ENCODE results near the gene MIB1.

DNA sequence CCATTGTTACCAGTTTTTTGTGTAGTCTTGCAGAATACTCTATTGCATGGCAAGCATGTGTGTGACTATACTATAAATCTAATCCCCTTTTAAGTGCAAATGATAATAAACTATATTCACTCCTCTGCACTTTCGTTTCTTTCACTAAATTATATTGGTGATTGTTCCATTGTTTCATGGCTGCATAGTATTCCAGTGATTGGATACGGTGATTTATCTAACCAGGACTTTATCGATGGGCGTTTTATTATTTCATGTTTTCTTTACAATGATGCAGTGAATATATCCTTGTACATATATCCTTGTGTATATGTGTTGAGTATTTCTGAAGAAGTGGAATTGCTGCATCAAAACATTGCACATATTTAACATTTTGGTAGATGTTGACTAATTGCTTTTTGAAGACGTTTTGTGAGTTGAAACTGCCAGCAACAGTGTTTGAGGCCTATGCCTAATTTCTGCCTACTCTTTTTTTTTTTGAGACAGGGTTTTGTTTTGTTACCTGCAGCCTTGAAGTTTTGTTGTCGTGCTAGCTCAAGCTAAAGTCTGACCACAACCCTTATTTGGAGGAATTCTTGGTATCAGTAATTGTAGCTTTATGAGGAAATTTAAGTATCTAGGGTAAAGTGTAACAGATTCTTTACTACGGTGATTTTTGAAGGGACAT is 2.7 kb downstream of the MIB1 start:
- TF ChIP-seq, protein P1, sequence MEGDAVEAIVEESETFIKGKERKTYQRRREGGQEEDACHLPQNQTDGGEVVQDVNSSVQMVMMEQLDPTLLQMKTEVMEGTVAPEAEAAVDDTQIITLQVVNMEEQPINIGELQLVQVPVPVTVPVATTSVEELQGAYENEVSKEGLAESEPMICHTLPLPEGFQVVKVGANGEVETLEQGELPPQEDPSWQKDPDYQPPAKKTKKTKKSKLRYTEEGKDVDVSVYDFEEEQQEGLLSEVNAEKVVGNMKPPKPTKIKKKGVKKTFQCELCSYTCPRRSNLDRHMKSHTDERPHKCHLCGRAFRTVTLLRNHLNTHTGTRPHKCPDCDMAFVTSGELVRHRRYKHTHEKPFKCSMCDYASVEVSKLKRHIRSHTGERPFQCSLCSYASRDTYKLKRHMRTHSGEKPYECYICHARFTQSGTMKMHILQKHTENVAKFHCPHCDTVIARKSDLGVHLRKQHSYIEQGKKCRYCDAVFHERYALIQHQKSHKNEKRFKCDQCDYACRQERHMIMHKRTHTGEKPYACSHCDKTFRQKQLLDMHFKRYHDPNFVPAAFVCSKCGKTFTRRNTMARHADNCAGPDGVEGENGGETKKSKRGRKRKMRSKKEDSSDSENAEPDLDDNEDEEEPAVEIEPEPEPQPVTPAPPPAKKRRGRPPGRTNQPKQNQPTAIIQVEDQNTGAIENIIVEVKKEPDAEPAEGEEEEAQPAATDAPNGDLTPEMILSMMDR (IDR thresholded peaks at IDR 0.05 in 2 of 3, conservative IDR thresholded peaks at IDR 0.05 in 1 of 3; ENCODE audit: control insufficient read depth in 2 of 3, extremely low read depth in 1 of 3, insufficient read depth in 1 of 3, low read depth in 3 of 3, low read length in 3 of 3) = no peak
- TF ChIP-seq CHD4 (IDR thresholded peaks at IDR 0.05) (no peak), SRF (IDR thresholded peaks at IDR 0.05; ENCODE audit: low read depth in 2 of 2, low read length in 2 of 2) (no peak), POLR2A (IDR thresholded peaks at IDR 0.05; ENCODE audit: low read depth, low read length) (no peak), POLR2AphosphoS5 (IDR thresholded peaks at IDR 0.05; ENCODE audit: low read length) (no peak)
